HG03025 (cell line): ENCODE measurements around the gene SPECC1.

ENCODE experiments used
- ATAC-seq: cut with Tn5 transposase; IDR thresholded peaks from one replicate; pipeline ENCODE4 v1.9.1; 2021; ENCODE audit warnings: mild to moderate bottlenecking, moderate library complexity; ENCODE audit not compliant: unreplicated experiment, low FRiP score

Gene SPECC1

GRCh38 chr17:20121359-20122253, 112.4 kb downstream of the SPECC1 start:
- ATAC-seq, result no peak

DNA sequence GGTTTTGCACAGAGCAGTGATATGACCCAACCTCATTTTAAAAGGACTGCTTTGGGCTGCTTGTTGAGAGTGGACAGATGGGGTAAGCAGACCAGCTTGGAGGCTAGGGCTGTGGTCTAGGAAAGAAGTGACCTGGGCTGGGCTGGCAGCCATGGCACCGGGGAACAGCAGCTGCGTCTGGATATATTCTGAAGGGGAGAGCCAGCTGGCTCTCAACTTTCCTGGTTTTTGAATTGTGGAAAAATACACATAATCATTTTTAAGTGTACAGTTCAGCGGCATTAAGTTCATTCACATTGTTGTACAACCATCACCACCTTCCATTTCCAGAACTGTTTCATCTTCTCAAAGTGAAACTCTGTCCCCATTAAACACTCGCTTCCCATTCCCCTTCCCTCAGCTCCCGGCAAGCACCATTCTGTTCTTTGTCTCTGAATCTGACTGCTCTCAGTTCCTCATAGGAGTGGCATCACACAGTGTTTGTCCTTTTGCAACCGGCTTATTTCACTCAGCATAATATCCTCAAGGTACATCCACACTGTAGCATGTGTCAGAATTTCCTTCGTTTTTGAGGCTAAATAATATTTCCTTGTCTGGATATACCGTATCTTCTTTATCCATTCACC, 113.2 kb downstream of the SPECC1 start:
- no peak for ATAC-seq

DNA sequence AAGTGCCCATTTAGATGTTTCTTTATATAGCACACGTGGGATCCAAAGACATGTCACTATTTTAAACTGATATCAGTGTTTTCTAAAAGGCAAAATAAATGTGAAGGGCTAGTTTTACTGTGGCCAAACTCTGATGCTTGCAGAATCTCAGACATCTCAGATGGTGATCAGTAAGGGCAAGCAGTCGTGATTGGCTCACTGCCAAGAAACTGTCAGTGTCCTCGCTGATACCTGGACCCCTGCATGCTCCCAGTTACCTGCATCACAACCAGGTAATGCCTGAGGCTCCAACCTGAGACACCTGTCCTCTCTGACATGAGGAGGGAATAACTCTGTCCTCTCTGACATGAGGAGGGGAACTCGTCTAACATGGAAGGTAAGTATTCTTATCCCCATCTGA, 114.0 kb downstream of the SPECC1 start:
- ATAC-seq, result no peak

- ATAC-seq, result no peak
Measured at GRCh38 chr17:20125724-20126123, 116.6 kb downstream of the SPECC1 start.

GRCh38 chr17:20127360-20128035, 118.3 kb downstream of the SPECC1 start:
- ATAC-seq, result no peak

DNA sequence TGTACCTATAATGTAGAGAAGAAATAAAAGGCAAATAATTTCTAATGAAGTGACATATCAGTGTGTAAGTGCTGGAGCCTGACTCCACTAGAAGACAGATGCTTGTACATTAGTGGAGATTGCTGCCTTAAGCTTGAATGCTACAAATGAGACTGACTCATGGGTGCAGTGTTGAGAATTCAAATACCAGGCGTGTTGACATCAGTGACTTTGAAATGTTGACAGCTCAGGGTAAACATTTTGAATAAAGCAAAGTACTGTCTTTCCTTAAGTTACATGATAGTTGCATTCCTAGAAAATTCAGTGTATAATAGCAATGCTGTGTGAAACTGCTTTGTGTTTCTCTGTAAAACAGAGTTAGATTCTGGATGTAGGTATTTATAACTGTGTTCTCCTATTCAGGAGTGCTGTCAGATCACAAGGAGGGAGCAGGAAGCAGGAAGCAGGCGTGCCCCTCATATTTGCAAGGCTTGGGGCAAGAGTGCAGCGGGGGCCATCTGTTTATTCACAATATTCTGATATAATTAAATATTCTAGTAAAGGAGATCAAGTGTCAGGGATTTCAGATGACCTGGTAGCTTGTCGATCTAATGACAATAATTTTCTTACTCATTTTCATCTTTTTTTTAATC, 119.0 kb downstream of the SPECC1 start:
- no peak for ATAC-seq

DNA sequence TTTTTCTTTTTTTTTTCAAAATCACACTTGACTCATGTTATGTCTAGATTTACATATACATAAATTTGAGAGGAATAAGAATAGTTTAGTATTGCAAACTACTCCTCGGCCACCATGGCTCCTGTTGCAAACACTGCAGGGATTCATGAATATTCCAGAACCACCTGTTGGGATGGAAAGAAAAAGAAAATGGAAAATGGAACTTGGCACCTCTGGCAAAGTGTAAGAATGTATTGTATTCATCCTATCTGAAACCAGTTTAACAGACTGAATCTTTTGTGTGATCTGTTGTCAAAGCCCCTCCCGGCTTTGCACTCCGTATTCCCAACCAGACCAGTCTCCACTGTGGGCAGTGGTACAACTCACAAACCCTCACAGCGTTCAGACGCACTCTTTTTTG, 124.4 kb downstream of the SPECC1 start:
- no peak for ATAC-seq

GRCh38 chr17:20141198-20141972, 132.2 kb downstream of the SPECC1 start:
- no peak for ATAC-seq

DNA sequence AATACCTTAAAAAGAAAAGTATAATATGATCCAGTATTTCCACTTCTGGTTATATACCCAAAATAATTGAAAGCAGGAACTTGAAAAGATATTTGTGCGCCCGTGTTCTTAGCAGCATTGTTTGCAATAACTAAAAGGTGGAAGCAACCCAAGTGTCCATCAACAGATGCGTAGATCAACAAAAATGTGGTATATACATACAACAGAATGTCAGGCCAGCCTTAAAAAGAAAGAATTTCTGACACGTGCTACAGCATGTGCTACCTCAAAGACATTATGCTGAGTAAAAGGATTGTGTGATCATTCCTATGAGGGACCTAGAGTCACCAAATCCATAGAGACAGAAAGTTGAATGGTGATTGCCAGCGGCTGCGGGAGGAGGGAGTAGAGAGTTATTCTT, 133.1 kb downstream of the SPECC1 start:
- ATAC-seq, result no peak

DNA sequence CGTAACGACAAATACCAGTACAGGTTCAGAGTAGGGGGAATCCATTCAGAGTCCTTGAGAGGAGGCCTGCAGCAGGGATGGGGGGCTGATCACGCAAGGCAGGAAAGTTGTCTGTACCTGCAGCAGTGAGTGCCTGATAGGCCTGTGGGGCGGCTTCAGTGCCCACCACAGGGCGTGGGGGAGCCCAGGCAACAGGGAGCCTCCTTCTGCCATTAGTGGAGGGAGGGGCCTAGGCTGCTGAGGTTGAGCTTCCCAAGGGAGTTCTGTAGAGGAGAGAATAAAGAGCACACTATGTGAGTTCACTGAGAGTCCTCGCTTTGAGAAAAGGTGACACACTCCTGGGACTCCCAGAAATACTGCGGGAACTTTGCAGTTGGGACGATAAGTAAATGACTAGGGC, 134.6 kb downstream of the SPECC1 start:
- no peak for ATAC-seq

DNA sequence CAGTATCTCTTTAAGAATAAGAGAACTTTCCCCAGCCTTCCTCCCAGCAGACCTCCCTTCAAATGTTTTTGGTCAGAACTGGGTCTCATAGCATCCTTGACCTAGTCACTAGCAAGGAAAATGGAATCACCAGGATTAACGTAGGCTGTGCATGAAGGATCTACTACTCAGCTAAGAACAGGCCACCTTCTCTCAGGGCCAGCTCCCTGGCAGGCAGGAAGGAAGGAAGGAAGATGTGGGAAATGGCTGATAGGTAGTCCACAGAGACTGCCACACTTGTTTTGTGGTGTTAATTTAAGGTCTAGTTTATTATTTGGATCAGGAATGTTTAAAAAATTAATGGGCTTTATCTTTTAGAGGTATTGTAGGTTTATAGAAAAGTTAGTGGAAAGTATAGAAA, 136.4 kb downstream of the SPECC1 start:
- no peak for ATAC-seq

GRCh38 chr17:20149251-20149650, 140.1 kb downstream of the SPECC1 start:
- no peak for ATAC-seq

GRCh38 chr17:20151174-20151573, 142.0 kb downstream of the SPECC1 start:
- ATAC-seq, result no peak

GRCh38 chr17:20153231-20153630, 144.1 kb downstream of the SPECC1 start:
- no peak for ATAC-seq

GRCh38 chr17:20154286-20155000, 145.3 kb downstream of the SPECC1 start:
- no peak for ATAC-seq

GRCh38 chr17:20155258-20156195, 146.4 kb downstream of the SPECC1 start:
- ATAC-seq, result peak; percentile 89

DNA sequence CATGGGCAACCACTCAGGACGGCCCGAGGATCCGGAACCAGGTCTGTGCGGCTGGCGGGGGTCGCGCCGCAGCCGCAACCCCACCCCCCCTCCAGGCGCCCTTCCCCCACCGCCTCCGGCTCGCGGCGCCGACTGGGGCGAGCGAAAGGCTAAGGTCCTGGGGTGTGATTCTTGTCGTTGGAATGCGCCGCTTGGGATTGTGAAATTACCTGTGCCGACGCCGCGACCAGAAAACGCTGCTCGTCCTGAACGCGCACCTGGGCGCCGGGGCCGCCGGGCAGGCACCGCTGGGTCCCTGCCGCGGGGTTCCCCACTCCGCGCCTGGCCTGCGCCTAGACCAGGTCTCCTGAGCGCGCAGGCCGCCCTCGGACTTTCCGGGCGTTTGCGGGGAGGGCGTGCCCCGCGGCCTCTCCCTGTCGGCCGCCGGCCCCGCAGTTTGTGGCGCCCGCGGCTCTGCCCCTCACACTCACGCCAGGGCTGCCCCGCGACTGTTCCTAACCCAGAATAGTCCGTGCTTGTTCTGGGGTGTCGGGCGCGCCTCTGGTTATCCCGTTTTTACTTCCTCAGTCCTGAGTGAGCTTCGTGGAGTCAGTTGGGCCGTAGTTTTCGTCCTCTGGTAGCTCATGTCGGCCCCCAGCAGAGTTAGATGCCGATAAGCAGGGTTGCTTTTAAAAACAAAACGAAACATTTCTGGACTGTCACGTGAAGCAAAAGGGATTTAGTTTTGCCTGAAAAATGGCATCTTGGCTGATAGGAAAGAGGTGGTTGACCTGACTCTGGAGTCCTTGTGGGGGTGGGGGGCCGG, 147.2 kb downstream of the SPECC1 start:
- ATAC-seq, result peak; percentile 27

GRCh38 chr17:20157001-20157310, 147.8 kb downstream of the SPECC1 start:
- no peak for ATAC-seq
